Hepatocyte (in vitro differentiated cells): ENCODE results near the gene RNF112. TPM values are rescaled to one million over a fixed set of nuclear protein-coding genes. Genes with fewer than 3 reads are reported as not detected.

Experiments used
- polyA plus RNA-seq: library from polyadenylated mRNA; unstranded; fragments of >200 nt; fragmentation: Nextera tagmentation; extraction: Ambion mirVana; gene quantifications from 2 replicates; pipeline ENCODE4 v1.2.1, GENCODE V29; 2016
- small RNA-seq: library from RNA; depleted of rRNA; stranded (forward); fragments of <200 nt; gene quantifications from one replicate; pipeline ENCODE3, GENCODE V24; 2014
- total RNA-seq: library from RNA; depleted of rRNA; stranded (reverse); fragments of >200 nt; gene quantifications from 2 replicates; pipeline ENCODE4 v1.2.3, GENCODE V29; 2014

Gene RNF112
- total and polyA plus RNA-seq, 2 experiments from 2014 or later, result 7.8 to 8.6 TPM

Small RNA genes within 50 kb of the gene (small RNA-seq; reads per million reads assigned to genes)
- gene RF00537, result not detected

Other genes starting within 250 kb of the RNF112 start
- 19.0 and 19.9 TPM in 2 replicates for gene EPN2, start 173.9 kb upstream of the RNF112 start, total RNA-seq
- gene EPN2, start 173.9 kb upstream of the RNF112 start, polyA plus RNA-seq, result 35.9 and 48.2 TPM in 2 replicates
- 19.0 and 29.6 TPM in 2 replicates for gene B9D1, start 48.5 kb upstream of the RNF112 start, total RNA-seq
- 30.8 and 51.3 TPM in 2 replicates for gene B9D1, start 48.5 kb upstream of the RNF112 start, polyA plus RNA-seq
- 19.9 and 26.1 TPM in 2 replicates for gene MAPK7, start 32.7 kb upstream of the RNF112 start, total RNA-seq
- 36.9 and 49.0 TPM in 2 replicates for gene MAPK7, start 32.7 kb upstream of the RNF112 start, polyA plus RNA-seq
- gene MFAP4, start 24.0 kb upstream of the RNF112 start, total RNA-seq, result 360 and 362 TPM in 2 replicates
- gene MFAP4, start 24.0 kb upstream of the RNF112 start, polyA plus RNA-seq, result 739 and 801 TPM in 2 replicates
- 38.0 and 38.4 TPM in 2 replicates for gene SLC47A1, start 122.6 kb downstream of the RNF112 start, total RNA-seq
- gene SLC47A1, start 122.6 kb downstream of the RNF112 start, polyA plus RNA-seq, result 17.4 and 26.4 TPM in 2 replicates
- gene ALDH3A2, start 237.5 kb downstream of the RNF112 start, total RNA-seq, result 116 and 137 TPM in 2 replicates
- 62.1 and 63.6 TPM in 2 replicates for gene ALDH3A2, start 237.5 kb downstream of the RNF112 start, polyA plus RNA-seq